Subcutaneous preadipocyte (primary cell): ENCODE measurements around the gene NLGN1. TPM values are rescaled to one million over a fixed set of nuclear protein-coding genes. Genes with fewer than 3 reads are reported as not detected.

Experiments
- small RNA-seq: library from RNA; depleted of rRNA; stranded (forward); fragments of <200 nt; gene quantifications from one replicate; pipeline ENCODE3, GENCODE V24; 2012
- total RNA-seq: library from RNA; depleted of rRNA; stranded (reverse); fragments of >200 nt; gene quantifications from 2 replicates; pipeline ENCODE4 v1.2.3, GENCODE V29; 2012

NLGN1 gene
- total RNA-seq = 2.9 and 3.7 TPM in 2 replicates

GRCh38 chr3:173397161-173398110 lies at the start of gene NLGN1:
NLGN1 (plus strand) TSS chr3:173397744.

Small RNA genes within 50 kb of the gene (small RNA-seq; reads per million reads assigned to genes)
- not detected for gene RN7SKP234
